WTC11 (cell line): ENCODE measurements around the gene HINT3. TPM values are rescaled to one million over a fixed set of nuclear protein-coding genes. Genes with fewer than 3 reads are reported as not detected.

Source experiments
- ATAC-seq: fragments of 200-7000 bp; cut with Tn5 transposase; 2 replicates; pipeline ENCODE4 v1.10.0; 2021; ENCODE audit warnings: mild to moderate bottlenecking, moderate library complexity
- CTCF ChIA-PET: fragments of 300-600 bp; sonication (Branson Sonifier 250); formaldehyde crosslinking; loops from one replicate; lab custom pipeline; 2021; ENCODE audit warnings: antibody characterized with exemption; lab: Charles Lee
- POLR2A ChIA-PET: fragments of 350-600 bp; sonication (Branson Sonifier 250); formaldehyde crosslinking; loops from one replicate; lab custom pipeline; 2021; ENCODE audit warnings: antibody characterized with exemption; lab: Charles Lee
- DNase-seq: peaks from one replicate; pipeline ENCODE4 v3.0.0; 2021; ENCODE audit warnings: low spot score
- H3K27ac Mint-ChIP-seq: 2 replicates; pipeline ENCODE4 v1.8.0; 2021; ENCODE audit warnings: mixed read lengths
- H3K27me3 Mint-ChIP-seq: 2 replicates; pipeline ENCODE4 v1.8.0; 2021; ENCODE audit warnings: low read depth, mild to moderate bottlenecking, moderate library complexity, mixed read lengths
- H3K36me3 Mint-ChIP-seq: 2 replicates; pipeline ENCODE4 v1.8.0; 2021; ENCODE audit warnings: mixed read lengths
- H3K4me1 Mint-ChIP-seq: 2 replicates; pipeline ENCODE4 v1.8.0; 2022; ENCODE audit warnings: mixed read lengths
- H3K4me3 Mint-ChIP-seq: 2 replicates; pipeline ENCODE4 v1.8.0; 2021; ENCODE audit warnings: mild to moderate bottlenecking, moderate library complexity, mixed read lengths
- H3K9me3 Mint-ChIP-seq: 2 replicates; pipeline ENCODE4 v1.8.0; 2021; ENCODE audit warnings: mixed read lengths
- AFF4 ChIP-seq: sonication (generic); formaldehyde crosslinking; IDR thresholded peaks from 2 replicates; pipeline ENCODE4 v1.8.1; 2023; ENCODE audit warnings: mild to moderate bottlenecking, missing genetic modification reagents, borderline replicate concordance
- AR ChIP-seq: fragments of 250-450 bp; sonication (Bioruptor Pico); IDR thresholded peaks from 2 replicates; pipeline ENCODE4 v1.9.0; 2021; ENCODE audit warnings: mild to moderate bottlenecking
- ATF2 ChIP-seq: sonication (generic); formaldehyde crosslinking; IDR thresholded peaks from 2 replicates; pipeline ENCODE4 v1.8.1; 2022; ENCODE audit warnings: low read depth, missing genetic modification reagents, borderline replicate concordance
- ATF6 ChIP-seq: sonication (generic); formaldehyde crosslinking; IDR thresholded peaks from 2 replicates; pipeline ENCODE4 v1.8.1; 2023; ENCODE audit warnings: mild to moderate bottlenecking, missing genetic modification reagents
- EMX1 ChIP-seq: fragments of 250-450 bp; sonication (Bioruptor Pico); IDR thresholded peaks from 2 replicates; pipeline ENCODE4 v1.8.0; 2021; ENCODE audit warnings: mild to moderate bottlenecking
- JAZF1 ChIP-seq: fragments of 250-450 bp; sonication (Bioruptor Pico); IDR thresholded peaks from 2 replicates; pipeline ENCODE4 v1.9.0; 2021; ENCODE audit warnings: moderate library complexity, mild to moderate bottlenecking, inconsistent platforms
- NFATC4 ChIP-seq: fragments of 250-450 bp; sonication (Bioruptor Pico); IDR thresholded peaks from 2 replicates; pipeline ENCODE4 v1.9.0; 2021; ENCODE audit warnings: mild to moderate bottlenecking
- TEAD1 ChIP-seq: sonication (generic); formaldehyde crosslinking; IDR thresholded peaks from 2 replicates; pipeline ENCODE4 v1.8.0; 2022; ENCODE audit warnings: mild to moderate bottlenecking, missing genetic modification reagents
- USF2 ChIP-seq: sonication (generic); formaldehyde crosslinking; IDR thresholded peaks from 2 replicates; pipeline ENCODE4 v1.8.1; 2023; ENCODE audit warnings: mild to moderate bottlenecking, missing genetic modification reagents, moderate library complexity
- ZNF232 ChIP-seq: sonication (generic); formaldehyde crosslinking; IDR thresholded peaks from 2 replicates; pipeline ENCODE4 v1.8.0; 2022; ENCODE audit warnings: mild to moderate bottlenecking, missing genetic modification reagents
- ZNF281 ChIP-seq: sonication (generic); formaldehyde crosslinking; IDR thresholded peaks from 2 replicates; pipeline ENCODE4 v1.8.0; 2023; ENCODE audit warnings: mild to moderate bottlenecking, missing genetic modification reagents
- ZNF423 ChIP-seq: fragments of 250-450 bp; sonication (Bioruptor Pico); IDR thresholded peaks from 2 replicates; pipeline ENCODE4 v2.1.2; 2022; ENCODE audit warnings: mild to moderate bottlenecking, moderate library complexity
- ZNF425 ChIP-seq: fragments of 250-450 bp; sonication (Bioruptor Pico); conservative IDR thresholded peaks from 2 replicates; pipeline ENCODE4 v1.9.0; 2021; ENCODE audit warnings: mild to moderate bottlenecking
- total RNA-seq: library from RNA; stranded (reverse); gene quantifications from 3 replicates; pipeline ENCODE4 v1.2.3, GENCODE V29; 2021

The HINT3 gene
- total RNA-seq, 1 experiment from 2014 or later: 9.4 TPM

GRCh38 chr6:125931733-125932450 lies 24.7 kb upstream of the HINT3 start:
- DNase-seq: no peak
- ATAC-seq: no peak
- ChIA-PET POLR2A (interaction anchor here (0.8 kb wide), 1 partner anchor 141 kb away, joined by 3 read pairs; the partner anchor contains the start of gene NCOA7), CTCF (interaction anchor here (0.7 to 1.6 kb wide), 4 partner anchors 24 to 43 kb away, joined by 3 to 5 read pairs (median 4); partner anchors contain the start of gene HINT3)
- Mint-ChIP-seq H3K27ac (no peak overlapping the region), H3K4me1 (no peaks in the 10 kb centered on the region), H3K36me3 (no peaks in the 10 kb centered on the region), H3K27me3 (peaks cover 4% of the 10 kb centered on the region), H3K9me3 (peaks cover 4% of the 10 kb centered on the region; the same call in 1 of the 2 replicates), H3K4me3 (no peak overlapping the region)
- TF ChIP-seq TEAD1 (CRISPR knock-in tag) (no peak), ZNF281 (CRISPR knock-in tag) (no peak), AFF4 (CRISPR knock-in tag) (no peak), ZNF425 (CRISPR knock-in tag) (no peak), ZNF423 (no peak), USF2 (CRISPR knock-in tag) (no peak), JAZF1 (no peak), AR (no peak), ZNF232 (no peak), ATF2 (CRISPR knock-in tag) (no peak), NFATC4 (CRISPR knock-in tag) (no peak), EMX1 (no peak), ATF6 (CRISPR knock-in tag) (no peak)
